Left kidney (tissue), 2 donors: Measurements from ENCODE around the gene CLEC3B. TPM values are rescaled to one million over a fixed set of nuclear protein-coding genes. Genes with fewer than 3 reads are reported as not detected.
A peak's percentile ranks its signal among the peaks of the same experiment; 100 is the strongest.
"Not testable (repeated sequence)": the region's sequence is repeated elsewhere in the genome, so short reads cannot be mapped to it uniquely, and the experiment has no call there.

ENCODE experiments used
- DNase-seq: peaks from one replicate; pipeline ENCODE4 v3.0.0-alpha.2; 2013
- polyA plus RNA-seq: library from polyadenylated mRNA; unstranded; fragments of 120-200 nt; gene quantifications from one replicate; pipeline ENCODE4 v1.2.1, GENCODE V29; 2013; ENCODE audit not compliant: insufficient read length

Gene CLEC3B
- polyA plus RNA-seq, 1 donor, result 11.9 TPM

DNA sequence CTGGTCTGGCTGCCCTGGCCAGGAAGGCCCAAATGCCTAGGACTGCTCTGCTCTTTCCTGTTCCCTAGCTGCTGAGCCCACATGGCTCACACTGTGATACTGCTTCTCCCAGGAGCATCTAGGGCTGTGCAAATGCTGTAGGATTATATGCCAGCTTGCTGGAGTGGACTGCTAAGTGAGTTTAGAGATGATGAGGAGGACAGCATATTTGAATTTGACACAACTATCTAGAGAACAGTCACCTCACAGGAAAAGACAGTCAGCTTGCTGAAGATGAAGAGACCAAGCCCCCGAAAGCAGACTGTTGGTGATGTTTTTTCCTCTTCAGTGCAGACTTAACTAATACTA, 39.2 kb downstream of the CLEC3B start:
- no peak for DNase-seq

DNA sequence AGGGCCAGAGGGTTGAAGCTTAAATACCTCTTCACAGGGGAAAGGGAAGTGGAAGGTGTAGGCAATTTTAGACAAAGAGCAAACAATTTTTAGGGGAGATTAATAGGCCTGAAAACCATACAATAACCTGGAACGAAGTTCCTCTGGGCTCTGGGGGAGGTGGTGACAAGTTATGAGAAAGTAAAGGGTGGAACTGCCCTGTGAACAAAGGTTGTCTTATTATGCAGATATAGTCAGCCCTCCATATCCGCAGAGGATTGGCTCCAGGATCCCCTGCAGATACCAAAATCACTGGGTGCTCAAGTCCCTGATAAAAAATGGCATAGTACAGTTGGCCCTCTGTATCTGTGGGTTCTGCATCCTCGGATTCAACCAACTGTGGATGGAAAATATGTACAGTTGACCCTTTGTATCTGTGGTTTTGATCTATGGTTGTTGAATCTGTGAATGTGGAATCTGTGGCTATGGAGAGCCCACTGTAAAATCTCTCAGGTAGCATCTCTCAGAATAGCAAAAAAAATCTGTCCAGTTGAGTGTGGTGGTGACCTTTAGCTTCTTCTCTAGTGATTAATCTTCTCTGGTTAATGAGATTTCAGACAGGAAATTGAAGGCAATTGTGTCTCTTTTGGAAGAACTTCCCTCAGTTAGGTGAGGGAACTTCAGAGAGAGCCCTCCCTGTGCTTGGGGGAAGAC, 40.2 kb downstream of the CLEC3B start:
- no peak for DNase-seq

GRCh38 chr3:45067486-45067885, 41.4 kb downstream of the CLEC3B start:
- no peak for DNase-seq

GRCh38 chr3:45067941-45068340, 41.8 kb downstream of the CLEC3B start:
- DNase-seq, result no peak

GRCh38 chr3:45071075-45071474, 45.0 kb downstream of the CLEC3B start:
- no peak for DNase-seq

GRCh38 chr3:45075821-45076625, 49.9 kb downstream of the CLEC3B start:
- no peak for DNase-seq

DNA sequence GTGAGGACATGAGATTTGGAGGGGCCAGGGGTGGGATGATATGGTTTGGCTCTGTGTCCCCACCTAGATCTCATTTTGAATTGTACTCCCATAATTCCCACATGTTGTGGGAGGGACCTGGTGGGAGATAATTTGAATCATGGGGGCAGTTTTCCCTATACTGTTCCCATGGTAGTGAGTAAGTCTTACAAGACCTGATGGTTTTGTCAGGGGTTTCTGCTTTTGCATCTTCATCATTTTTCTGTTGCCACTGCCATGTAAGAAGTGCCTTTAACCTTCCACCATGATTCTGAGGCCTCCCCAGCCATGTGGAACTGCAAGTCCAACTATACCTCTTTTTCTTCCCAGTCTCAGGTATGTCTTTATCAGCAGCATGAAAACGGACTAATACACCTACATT, 52.2 kb downstream of the CLEC3B start:
- DNase-seq, result not testable (repeated sequence)

GRCh38 chr3:45078910-45079522, 52.9 kb downstream of the CLEC3B start:
- DNase-seq, result no peak

GRCh38 chr3:45079715-45080114, 53.6 kb downstream of the CLEC3B start:
- DNase-seq, result no peak

DNA sequence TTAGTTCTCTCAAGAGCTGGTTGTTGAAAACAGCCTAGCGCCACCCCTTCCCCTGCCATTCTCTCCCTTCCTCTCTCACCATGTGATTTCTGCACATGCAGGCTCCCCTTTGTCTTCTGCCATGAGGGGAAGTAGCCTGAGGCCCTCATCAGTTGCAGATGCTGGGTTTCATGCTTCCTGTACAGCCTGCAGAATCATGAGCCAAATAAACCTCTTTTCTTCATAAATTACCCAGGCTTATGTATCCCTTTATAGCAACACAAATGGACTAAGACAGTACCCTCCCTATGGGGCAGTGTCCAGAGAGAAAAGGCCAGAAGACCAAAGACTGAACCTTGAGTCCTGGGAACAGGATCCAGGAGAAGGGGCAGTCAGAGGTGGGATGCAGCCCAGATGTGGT, 54.7 kb downstream of the CLEC3B start:
- DNase-seq, result no peak

- DNase-seq, result no peak
Observed at GRCh38 chr3:45081506-45082141, 55.5 kb downstream of the CLEC3B start.

GRCh38 chr3:45082142-45082538, 56.0 kb downstream of the CLEC3B start:
- peak; percentile 19 for DNase-seq

DNA sequence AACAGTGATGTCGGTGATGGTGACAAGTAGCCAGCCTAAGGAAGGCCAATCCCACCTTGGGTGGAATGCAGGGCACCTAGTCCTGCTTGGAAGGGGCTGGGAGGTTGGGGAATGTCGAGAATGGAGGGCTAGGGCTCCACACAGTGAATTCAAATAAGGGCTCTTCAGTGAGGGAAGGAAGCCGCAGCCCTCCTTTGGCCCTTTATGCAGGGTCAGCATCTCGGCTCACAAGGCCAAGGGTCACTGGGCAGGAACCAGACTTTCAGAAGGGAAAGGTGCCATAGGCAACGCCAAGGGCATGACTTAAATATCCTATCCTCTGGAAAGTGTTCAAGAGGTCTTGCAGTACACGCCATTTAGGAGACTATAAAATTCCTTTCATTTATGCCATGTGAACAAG, 56.9 kb downstream of the CLEC3B start:
- DNase-seq, result no peak

- no peak for DNase-seq
Observed at GRCh38 chr3:45084361-45084760, 58.3 kb downstream of the CLEC3B start.

DNA sequence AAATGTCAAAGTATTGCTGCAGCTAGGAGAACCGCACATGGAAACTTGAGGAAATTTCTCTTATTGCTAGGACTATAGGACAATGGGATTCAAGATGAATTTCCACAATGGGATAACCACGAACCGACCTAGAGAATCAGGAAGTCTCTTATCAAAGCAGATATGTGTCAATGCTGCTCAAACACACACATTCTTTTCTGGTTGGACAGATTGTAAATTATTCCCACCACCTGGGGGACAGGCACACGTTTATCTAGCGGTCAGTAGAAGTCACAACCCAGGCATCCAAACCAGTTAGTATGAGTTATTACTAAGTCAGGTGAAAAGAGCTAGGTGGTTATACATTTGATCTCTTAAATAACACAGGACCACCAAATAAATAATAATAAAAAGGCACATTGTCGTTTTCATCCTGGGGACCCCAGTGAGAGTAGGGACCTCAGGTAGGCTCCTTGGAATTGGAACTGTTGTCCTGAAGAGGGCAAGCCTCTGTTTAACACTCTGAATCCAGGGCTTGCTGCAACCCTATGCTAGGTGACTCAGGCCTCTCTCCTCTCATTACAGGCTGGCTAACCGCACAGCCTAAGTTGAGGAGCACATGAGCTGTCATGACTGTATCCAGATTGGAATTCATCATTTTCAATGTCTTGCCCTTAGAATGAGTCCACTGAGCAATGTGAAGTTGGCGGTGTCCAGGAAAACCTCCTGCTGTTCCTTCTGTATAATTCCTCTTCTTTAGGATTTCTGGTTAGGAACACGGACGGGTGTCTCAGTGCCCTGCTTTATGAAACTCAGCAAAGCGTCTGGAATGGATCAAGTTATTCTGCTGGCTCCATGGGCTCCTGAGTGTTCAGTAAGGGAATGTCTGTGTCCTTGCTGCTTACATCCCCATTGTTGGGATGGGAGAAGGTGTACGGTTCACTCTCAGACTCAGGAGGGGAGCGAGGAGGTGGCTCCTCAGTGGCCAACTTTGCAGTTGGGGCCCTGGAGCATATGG, 59.0 kb downstream of the CLEC3B start:
- DNase-seq, result no peak

Other genes with a start within 250 kb of the CLEC3B start
- 30.7 TPM for gene TMEM42, start 164.4 kb upstream of the CLEC3B start, polyA plus RNA-seq
- 0.18 TPM for gene TGM4, start 151.7 kb upstream of the CLEC3B start, polyA plus RNA-seq
- gene ZDHHC3, start 50.1 kb upstream of the CLEC3B start, polyA plus RNA-seq, result 93.8 TPM
- 54.4 TPM for gene EXOSC7, start 50.1 kb upstream of the CLEC3B start, polyA plus RNA-seq
- 1.2 TPM for gene CDCP1, start 120.1 kb downstream of the CLEC3B start, polyA plus RNA-seq
- 5.2 TPM for gene TMEM158, start 200.0 kb downstream of the CLEC3B start, polyA plus RNA-seq